K562 (cell line): ENCODE measurements around the gene GUK1. TPM values are rescaled to one million over a fixed set of nuclear protein-coding genes. Genes with fewer than 3 reads are reported as not detected.

Source experiments
- E2F3 ChIP-seq: fragments of 250-450 bp; sonication (Bioruptor Pico); IDR thresholded peaks from 2 replicates; pipeline ENCODE4 v1.4.0; 2020; ENCODE audit warnings: mild to moderate bottlenecking
- GTF2B ChIP-seq: IDR thresholded peaks from 2 replicates; pipeline ENCODE4 v1.6.1; 2011; ENCODE audit not compliant: insufficient read length; ENCODE audit errors: extremely low read depth
- GTF2E2 ChIP-seq: fragments of 200-800 bp; sonication (Bioruptor generic); IDR thresholded peaks from 2 replicates; pipeline ENCODE4 v1.6.1; 2016; ENCODE audit warnings: missing genetic modification characterization, missing compliant biosample characterization
- HDAC3 ChIP-seq: fragments of 450-650 bp; IDR thresholded peaks from 2 replicates; pipeline ENCODE4 v1.6.1; 2018; ENCODE audit warnings: borderline replicate concordance, mild to moderate bottlenecking, moderate library complexity; ENCODE audit not compliant: partially characterized antibody
- KHSRP ChIP-seq: fragments of 450-650 bp; IDR thresholded peaks from 2 replicates; pipeline ENCODE4 v1.6.1; 2017
- KLF16 ChIP-seq: IDR thresholded peaks from 2 replicates; pipeline ENCODE4 v1.6.1; 2016; ENCODE audit warnings: antibody characterized with exemption
- MTA3 ChIP-seq: fragments of 450-650 bp; formaldehyde crosslinking; IDR thresholded peaks from 2 replicates; pipeline ENCODE4 v1.6.1; 2017; ENCODE audit warnings: mild to moderate bottlenecking, borderline replicate concordance
- MTF1 ChIP-seq: fragments of 250-450 bp; sonication (Bioruptor Pico); IDR thresholded peaks from 2 replicates; pipeline ENCODE4 v1.9.0; 2021; ENCODE audit warnings: moderate library complexity, mild to moderate bottlenecking, inconsistent platforms, borderline replicate concordance
- PML ChIP-seq: IDR thresholded peaks from 2 replicates; pipeline ENCODE4 v1.6.1; 2012; ENCODE audit warnings: low read length, inconsistent platforms
- RFX5 ChIP-seq: IDR thresholded peaks from 2 replicates; pipeline ENCODE4 v1.6.1; 2011; ENCODE audit warnings: low read depth, mild to moderate bottlenecking, improper control_type of control experiment, low read length
- RNF2 ChIP-seq: sonication (generic); IDR thresholded peaks from 2 replicates; pipeline ENCODE4 v1.6.1; 2016
- SMARCA4 ChIP-seq: fragments of 450-650 bp; IDR thresholded peaks from 2 replicates; pipeline ENCODE4 v1.6.1; 2016
- THRB ChIP-seq: fragments of 450-650 bp; formaldehyde crosslinking; conservative IDR thresholded peaks from 2 replicates; pipeline ENCODE4 v1.4.0; 2022; ENCODE audit warnings: mild to moderate bottlenecking, missing genetic modification characterization
- TRIM24 ChIP-seq, 2 experiments: fragments of 450-650 bp; IDR thresholded peaks; 2 replicates each; pipeline ENCODE4 v1.6.1; 2016
- ZBTB12 ChIP-seq: fragments of 250-450 bp; sonication (Bioruptor Pico); IDR thresholded peaks from 2 replicates; pipeline ENCODE4 v1.4.0; 2020
- ZNF212 ChIP-seq: fragments of 450-650 bp; formaldehyde crosslinking; IDR thresholded peaks from 2 replicates; pipeline ENCODE4 v1.4.0; 2020; ENCODE audit warnings: mild to moderate bottlenecking
- ZNF224 ChIP-seq: sonication (generic); formaldehyde crosslinking; IDR thresholded peaks from 2 replicates; pipeline ENCODE4 v1.8.0; 2022; ENCODE audit warnings: mild to moderate bottlenecking, missing genetic modification reagents
- ZNF407 ChIP-seq: fragments of 450-650 bp; IDR thresholded peaks from 2 replicates; pipeline ENCODE4 v1.6.1; 2016; ENCODE audit warnings: low read depth
- ZNF408 ChIP-seq: fragments of 250-450 bp; sonication (Bioruptor Pico); IDR thresholded peaks from 2 replicates; pipeline ENCODE4 v1.4.0; 2020; ENCODE audit warnings: low read depth, mild to moderate bottlenecking, moderate library complexity
- ZNF699 ChIP-seq: fragments of 250-450 bp; sonication (Bioruptor Pico); IDR thresholded peaks from 2 replicates; pipeline ENCODE4 v1.8.0; 2021; ENCODE audit warnings: mild to moderate bottlenecking, moderate library complexity; ENCODE audit not compliant: insufficient replicate concordance
- polyA plus RNA-seq, 8 experiments: library from polyadenylated mRNA; depleted of rRNA in 4 of 8; stranded (reverse) in 5 of 8; unstranded in 3 of 8; fragments of >200 nt; fragmentation: Nextera tagmentation in 2 of 8; fragmentation: Illumina TruSeq in 1 of 8; extraction: Ambion mirVana in 2 of 8; extraction: Trizol in 1 of 8; gene quantifications; 2 replicates each; pipeline versions ENCODE4 v1.2.1 to v1.2.3, GENCODE V29; 2011 to 2014; ENCODE audit warnings: inconsistent platforms in 1 of 8, missing spikeins in 1 of 8
- total RNA-seq, 7 experiments: library from RNA; depleted of rRNA in 6 of 7; stranded (reverse); fragments of >200 nt in 6 of 7; fragmentation: Illumina TruSeq in 2 of 7; extraction: Trizol in 2 of 7; gene quantifications; 2 replicates each; pipeline versions ENCODE4 v1.2.1 to v1.2.3, GENCODE V29; 2011 to 2021; ENCODE audit warnings: low replicate concordance in 1 of 7

The GUK1 gene
- total and polyA plus RNA-seq, 9 of the 15 experiments (the other 6 are each of a cell fraction or from before 2014, with no cell fraction given) = 7.0 to 331 (median 132) TPM

- no peak for TF ChIP-seq MTA3
- no peak for TF ChIP-seq GTF2E2 (tag)
- TF ChIP-seq ZNF699 (CRISPR knock-in tag) = no peak
- 0 out of 4 replicates have a peak, but pooled peaks of 1 of the 2 experiments have one; percentile 10 for TF ChIP-seq TRIM24 (IDR thresholded peaks at IDR 0.05)
- no peak for TF ChIP-seq ZNF224 (CRISPR knock-in tag)
- no peak for TF ChIP-seq KHSRP
- no peak for TF ChIP-seq ZNF408 (CRISPR knock-in tag)
- TF ChIP-seq KLF16 = no peak
- no peak for TF ChIP-seq ZBTB12 (CRISPR knock-in tag)
- TF ChIP-seq ZNF212 (CRISPR knock-in tag) = peak; percentile 74; the same call in 1 of the 2 replicates
- TF ChIP-seq MTF1 (CRISPR knock-in tag) = no peak
- TF ChIP-seq E2F3 = peak; percentile 81
- no peak for TF ChIP-seq THRB
- TF ChIP-seq RFX5 = no peak
- no peak for TF ChIP-seq GTF2B
- TF ChIP-seq RNF2 = 0 out of 2 replicates have a peak, but pooled peaks have one; percentile 2
- no peak for TF ChIP-seq ZNF407
- peak; percentile 45; the same call in 1 of the 2 replicates for TF ChIP-seq SMARCA4
- TF ChIP-seq HDAC3 = no peak
- no peak; the same call in 1 of the 2 replicates for TF ChIP-seq PML
Measured at GRCh38 chr1:228139406-228139930, 611 bp upstream of the GUK1 start (continued).
